ENCODE measurements around the gene ECE2. TPM values are rescaled to one million over a fixed set of nuclear protein-coding genes. Genes with fewer than 3 reads are reported as not detected.

ECE2 gene
- total RNA-seq, 1 experiment from 2014 or later, result not detected

DNA sequence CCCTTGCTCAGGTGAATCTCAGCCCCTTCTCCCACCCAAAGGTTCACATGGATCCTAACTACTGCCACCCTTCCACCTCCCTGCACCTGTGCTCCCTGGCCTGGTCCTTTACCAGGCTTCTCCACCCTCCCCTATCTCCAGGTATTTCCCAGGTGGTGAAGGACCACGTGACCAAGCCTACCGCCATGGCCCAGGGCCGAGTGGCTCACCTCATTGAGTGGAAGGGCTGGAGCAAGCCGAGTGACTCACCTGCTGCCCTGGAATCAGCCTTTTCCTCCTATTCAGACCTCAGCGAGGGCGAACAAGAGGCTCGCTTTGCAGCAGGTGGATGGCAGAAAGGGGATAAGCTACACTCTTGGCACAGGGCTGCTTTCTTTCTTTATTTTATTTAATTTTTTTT lies 66.1 kb downstream of the ECE2 start:
- no peaks in the 10 kb centered on the region for H3K9me3 ChIP-seq (ENCODE audit: low read depth, low read length, poor library complexity, severe bottlenecking)
- ChIA-PET POLR2A (ENCODE audit: low non-redundant PET) (no interaction called here), CTCF (no interaction called here)
- TF ChIP-seq, protein P1, sequence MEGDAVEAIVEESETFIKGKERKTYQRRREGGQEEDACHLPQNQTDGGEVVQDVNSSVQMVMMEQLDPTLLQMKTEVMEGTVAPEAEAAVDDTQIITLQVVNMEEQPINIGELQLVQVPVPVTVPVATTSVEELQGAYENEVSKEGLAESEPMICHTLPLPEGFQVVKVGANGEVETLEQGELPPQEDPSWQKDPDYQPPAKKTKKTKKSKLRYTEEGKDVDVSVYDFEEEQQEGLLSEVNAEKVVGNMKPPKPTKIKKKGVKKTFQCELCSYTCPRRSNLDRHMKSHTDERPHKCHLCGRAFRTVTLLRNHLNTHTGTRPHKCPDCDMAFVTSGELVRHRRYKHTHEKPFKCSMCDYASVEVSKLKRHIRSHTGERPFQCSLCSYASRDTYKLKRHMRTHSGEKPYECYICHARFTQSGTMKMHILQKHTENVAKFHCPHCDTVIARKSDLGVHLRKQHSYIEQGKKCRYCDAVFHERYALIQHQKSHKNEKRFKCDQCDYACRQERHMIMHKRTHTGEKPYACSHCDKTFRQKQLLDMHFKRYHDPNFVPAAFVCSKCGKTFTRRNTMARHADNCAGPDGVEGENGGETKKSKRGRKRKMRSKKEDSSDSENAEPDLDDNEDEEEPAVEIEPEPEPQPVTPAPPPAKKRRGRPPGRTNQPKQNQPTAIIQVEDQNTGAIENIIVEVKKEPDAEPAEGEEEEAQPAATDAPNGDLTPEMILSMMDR (conservative IDR thresholded peaks at IDR 0.05; ENCODE audit: low read depth, low read length), result no peak
- TF ChIP-seq EZH2 (IDR thresholded peaks at IDR 0.05; ENCODE audit: borderline replicate concordance, low read depth, low read length, poor library complexity, severe bottlenecking), result no peak
- no peak overlapping the region for H3K4me3 ChIP-seq (ENCODE audit: low read depth, low read length, poor library complexity, severe bottlenecking)
- intact Hi-C loops (cut with micrococcal nuclease; ENCODE audit: unreplicated experiment), result no loop called here
- H3K36me3 ChIP-seq (ENCODE audit: insufficient read depth, low read length, poor library complexity, severe bottlenecking), result peaks cover 5% of the 10 kb centered on the region
- no TSS peak for BruUV-seq (replicated peaks)
- H3K27me3 ChIP-seq (replicated peaks; ENCODE audit: insufficient read depth, low read depth, low read length, poor library complexity), result no peaks in the 10 kb centered on the region
- peaks cover 31% of the 10 kb centered on the region for H3K4me1 ChIP-seq (ENCODE audit: insufficient read depth, low read length, poor library complexity, severe bottlenecking)
- no peak overlapping the region for H3K27ac ChIP-seq (ENCODE audit: low read depth, low read length, poor library complexity, severe bottlenecking)
- no peak for DNase-seq (ENCODE audit: low spot score)

Small RNAs within 50 kb of the gene (microRNA-seq; reads per million reads assigned to microRNA genes)
- gene MIR1224, result not detected

Other genes with a start within 250 kb of the ECE2 start
- gene HTR3D, start 244.3 kb upstream of the ECE2 start, total RNA-seq (2021), result not detected in 2 replicates
- gene HTR3C, start 223.0 kb upstream of the ECE2 start, total RNA-seq (2021), result not detected in 2 replicates
- not detected in 2 replicates for gene HTR3E, start 179.0 kb upstream of the ECE2 start, total RNA-seq (2021)
- gene EIF2B5, start 140.7 kb upstream of the ECE2 start, total RNA-seq (2021), result 57.8 and 64.2 TPM in 2 replicates
- 82.6 and 83.3 TPM in 2 replicates for gene DVL3, start 120.6 kb upstream of the ECE2 start, total RNA-seq (2021)
- 382 and 419 TPM in 2 replicates for gene AP2M1, start 101.2 kb upstream of the ECE2 start, total RNA-seq (2021)
- gene ABCF3, start 89.8 kb upstream of the ECE2 start, total RNA-seq (2021), result 65.1 and 65.2 TPM in 2 replicates
- gene VWA5B2, start 46.4 kb upstream of the ECE2 start, total RNA-seq (2021), result 0.13 TPM in 1 of 2 replicates, not detected in the other
- 68.5 and 68.8 TPM in 2 replicates for gene ALG3, start 27.1 kb upstream of the ECE2 start, total RNA-seq (2021)
- 7.0 and 7.8 TPM in 2 replicates for gene EEF1AKMT4, start 26.4 kb upstream of the ECE2 start, total RNA-seq (2021)
- gene CAMK2N2, start 14.5 kb upstream of the ECE2 start, total RNA-seq (2021), result 1.3 and 2.2 TPM in 2 replicates
- 622 and 645 TPM in 2 replicates for gene PSMD2, start 23.2 kb downstream of the ECE2 start, total RNA-seq (2021)
- 475 and 559 TPM in 2 replicates for gene EIF4G1, start 38.6 kb downstream of the ECE2 start, total RNA-seq (2021)
- 15.1 and 23.2 TPM in 2 replicates for gene FAM131A, start 61.6 kb downstream of the ECE2 start, total RNA-seq (2021)
- 11.2 and 14.8 TPM in 2 replicates for gene CLCN2, start 85.6 kb downstream of the ECE2 start, total RNA-seq (2021)
- gene POLR2H, start 85.7 kb downstream of the ECE2 start, total RNA-seq (2021), result 92.1 and 92.6 TPM in 2 replicates
- gene THPO, start 102.2 kb downstream of the ECE2 start, total RNA-seq (2021), result not detected in 2 replicates
- gene CHRD, start 104.0 kb downstream of the ECE2 start, total RNA-seq (2021), result 0.06 and 0.57 TPM in 2 replicates

All from A673 (cell line).